Stimulated activated CD8-positive, alpha-beta memory T cell treated with anti-CD3 and anti-CD28 coated beads, Interleukin-7, amount 100 ng/mL, for 48 hours (primary cell): ENCODE data around the gene HMCN1.

ENCODE experiments used
- DNase-seq, 2 donors: peaks; one replicate each; pipeline ENCODE4 v3.0.0-alpha.2; 2020; ENCODE audit warnings: low read depth in 1 of 2; ENCODE audit errors: extremely low read depth in 1 of 2

The HMCN1 gene

DNA sequence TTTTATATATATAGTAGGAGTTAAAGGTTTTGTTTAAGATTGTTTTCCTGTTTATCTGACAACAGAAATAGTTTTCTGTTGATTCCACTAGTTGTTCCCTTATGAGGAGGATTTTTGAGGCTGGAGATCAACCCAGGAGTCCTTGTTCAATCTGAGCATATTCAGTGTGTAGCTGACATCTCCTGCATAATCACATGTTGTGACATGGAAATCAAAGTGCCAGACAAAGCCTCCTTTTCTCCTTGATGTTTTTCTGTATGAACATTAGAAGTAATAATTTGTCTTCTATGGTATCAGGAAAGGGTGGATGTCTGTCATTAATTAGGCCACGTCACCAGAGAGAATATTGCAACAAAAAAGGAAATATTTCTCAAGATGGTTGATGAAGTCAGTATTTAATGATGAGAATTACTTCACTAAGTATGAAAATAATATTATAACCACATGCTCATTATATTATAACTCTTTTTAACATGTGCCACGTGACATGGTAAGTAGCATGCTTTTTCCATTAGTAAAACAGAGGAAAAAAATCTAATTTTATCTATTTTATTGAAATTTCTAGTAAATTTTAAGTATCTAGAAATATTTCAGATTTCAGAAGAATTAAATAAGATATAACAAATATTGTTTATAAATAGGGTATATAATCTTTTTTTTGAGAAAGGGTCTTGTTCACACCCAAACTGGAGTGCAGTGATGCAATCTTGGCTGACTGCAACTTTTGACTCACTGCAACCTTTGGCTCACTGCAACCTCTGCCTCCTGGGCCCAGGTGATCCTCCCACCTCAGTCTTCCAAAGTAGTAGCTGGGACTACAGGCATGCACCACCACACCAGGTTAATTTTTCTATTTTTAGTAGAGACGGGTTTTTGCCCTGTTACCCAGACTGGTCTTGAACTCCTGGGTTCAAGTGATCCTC lies 223.5 kb downstream of the HMCN1 start:
- no peak for DNase-seq

DNA sequence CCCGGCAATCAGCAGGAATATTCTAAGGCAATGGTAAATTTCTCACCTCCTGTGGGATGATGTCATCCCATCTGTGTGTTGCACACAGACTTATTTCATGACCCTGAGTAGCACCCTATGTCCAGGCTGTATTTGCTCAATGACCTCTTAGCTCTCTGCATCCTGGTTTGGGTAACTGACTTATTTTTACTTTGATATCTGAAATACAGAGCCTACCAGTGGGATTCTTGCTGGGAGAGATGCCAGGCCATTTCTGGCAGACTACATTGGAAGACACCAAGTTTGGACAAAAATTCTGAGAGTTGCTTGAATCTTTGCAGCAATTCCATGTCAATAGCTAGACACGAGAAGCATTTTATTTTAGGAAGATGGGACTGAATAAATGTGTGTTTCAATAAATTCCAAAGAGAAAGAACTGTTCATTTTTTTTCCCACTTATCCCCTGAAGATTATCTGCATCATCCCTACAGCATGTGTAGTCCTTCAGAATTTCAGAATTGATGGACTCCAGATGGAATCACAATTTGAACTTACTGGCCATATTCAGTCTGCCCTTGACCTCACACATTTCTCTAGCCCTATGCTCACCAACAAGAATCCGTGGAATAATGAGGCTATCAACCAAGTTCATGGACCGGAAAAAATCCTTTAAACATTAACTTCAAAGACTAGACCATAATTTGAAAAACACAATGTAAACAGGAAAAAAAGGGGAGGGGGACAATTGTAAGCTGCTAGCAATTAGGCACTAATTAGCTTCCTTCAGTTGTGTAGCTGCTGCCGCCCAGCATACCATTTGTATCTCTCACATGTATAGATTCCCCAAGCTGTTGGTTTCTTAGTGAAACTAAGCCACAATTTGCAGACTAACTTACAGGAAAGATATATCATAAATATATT lies 226.5 kb downstream of the HMCN1 start:
- DNase-seq: no peak

DNA sequence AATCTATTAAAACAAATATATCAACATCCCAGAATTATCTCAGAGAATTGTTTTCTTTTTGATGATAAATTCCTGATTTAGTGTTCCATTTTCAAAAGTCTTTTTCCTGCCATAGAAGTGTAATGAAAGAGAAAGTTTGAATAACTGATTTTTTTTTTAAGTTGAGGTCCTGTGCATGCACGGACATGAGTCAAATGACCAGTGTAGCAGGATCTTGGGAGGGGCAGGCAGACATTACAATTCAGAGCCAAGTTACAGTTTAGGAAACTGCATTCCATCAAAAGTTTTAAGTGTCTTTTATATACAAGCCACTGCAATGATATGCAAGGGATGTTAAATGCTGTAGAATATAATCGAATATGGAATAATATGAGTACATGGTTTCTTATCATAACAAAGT lies 227.5 kb downstream of the HMCN1 start:
- DNase-seq: no peak

DNA sequence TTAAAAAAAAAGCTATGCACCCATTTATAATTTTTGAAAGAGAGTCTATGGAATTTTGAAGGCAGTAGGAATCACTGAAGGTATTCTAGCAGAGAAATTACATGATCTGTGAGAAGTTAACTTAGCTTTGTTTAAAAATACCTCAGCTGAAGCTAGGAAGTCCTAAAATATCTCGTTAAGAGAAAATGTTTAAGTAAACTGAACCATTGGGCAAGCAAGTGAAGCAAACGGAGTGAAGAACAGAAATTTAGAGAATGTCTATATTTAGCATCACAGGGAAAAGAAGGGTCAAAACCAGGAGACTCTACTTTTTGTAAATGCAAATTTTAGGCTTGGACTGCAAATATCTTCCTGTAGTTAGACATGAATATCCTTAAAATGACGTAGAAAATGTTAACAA lies 230.8 kb downstream of the HMCN1 start:
- DNase-seq: no peak

- DNase-seq: no peak
These were observed 231.7 kb downstream of the HMCN1 start for GRCh38 chr1:185965870-185966269.

DNA sequence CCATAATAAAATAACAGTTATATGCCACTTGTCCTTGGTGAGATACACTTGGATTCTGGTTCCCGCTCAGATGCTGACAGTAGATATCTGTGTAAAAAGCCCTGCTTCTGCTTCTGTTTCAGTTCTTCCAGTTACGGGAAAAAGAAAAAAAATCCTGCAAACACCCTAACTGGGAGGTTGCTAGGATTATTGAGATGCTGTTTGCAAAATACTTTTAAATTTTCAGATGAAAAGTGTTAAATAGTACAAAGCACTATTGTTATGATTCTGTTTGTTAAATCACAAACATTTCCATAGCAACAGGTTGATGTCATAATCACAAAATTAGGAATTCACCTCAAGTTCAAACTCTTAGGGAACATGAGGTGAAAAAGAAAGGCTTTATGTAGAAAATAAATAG lies 232.3 kb downstream of the HMCN1 start:
- no peak for DNase-seq

GRCh38 chr1:185969028-185969427 lies 234.8 kb downstream of the HMCN1 start:
- DNase-seq: no peak

- no peak for DNase-seq
These were observed 235.4 kb downstream of the HMCN1 start for GRCh38 chr1:185969524-185969991.

DNA sequence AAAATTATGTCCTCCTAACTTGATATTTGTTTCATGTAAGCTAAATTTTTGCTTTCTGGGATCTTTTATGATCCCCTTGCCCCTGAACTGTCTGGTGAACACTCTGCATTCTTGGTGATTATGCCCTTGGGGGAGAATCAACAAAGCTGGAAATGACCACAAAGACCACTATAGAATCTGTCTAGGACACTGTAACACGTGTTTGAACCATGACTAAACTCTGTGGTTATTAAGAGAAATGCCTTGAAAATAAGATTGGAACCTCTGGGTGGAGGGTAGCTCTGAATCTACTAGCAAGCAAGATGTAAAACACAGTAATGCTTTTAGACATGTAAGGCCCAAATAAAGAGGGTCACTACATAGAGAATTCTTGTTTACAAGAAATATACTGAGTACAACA lies 237.5 kb downstream of the HMCN1 start:
- no peak for DNase-seq

DNA sequence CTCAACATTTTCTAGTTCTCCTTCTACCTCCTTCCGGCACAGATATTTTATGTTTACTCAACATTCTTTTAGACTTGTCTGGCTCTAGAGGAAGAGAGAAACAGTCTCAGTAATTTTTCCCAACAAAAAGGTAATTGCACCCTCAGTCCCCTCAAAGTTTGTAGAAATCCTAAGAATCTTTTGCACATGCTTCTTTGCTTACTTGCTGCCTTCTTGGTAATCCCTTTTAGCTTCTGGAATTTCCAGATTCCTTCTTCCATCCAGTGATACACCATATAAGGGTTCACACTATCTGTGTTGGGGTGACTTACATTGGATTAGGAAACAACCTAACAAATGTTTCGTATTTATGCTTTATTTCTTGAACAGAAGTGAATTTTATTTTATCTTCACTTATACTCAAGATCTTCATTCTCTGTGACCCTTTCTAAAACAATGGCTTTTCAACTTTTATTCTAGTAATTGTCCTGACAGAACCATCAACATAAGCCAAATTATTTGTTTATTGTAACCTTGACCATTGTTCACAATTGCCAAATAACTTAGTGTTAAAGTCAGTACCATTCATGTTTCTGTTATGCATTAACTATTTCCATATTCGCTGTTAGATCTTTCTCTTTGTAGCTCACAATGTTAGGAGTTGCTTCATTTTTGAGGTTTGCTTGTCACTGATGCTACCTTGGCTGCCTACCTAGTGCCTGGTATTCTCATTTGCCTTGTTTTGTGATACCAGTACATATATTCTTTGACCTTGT lies 238.1 kb downstream of the HMCN1 start:
- DNase-seq: no peak

- DNase-seq: no peak
These were observed 239.5 kb downstream of the HMCN1 start for GRCh38 chr1:185973645-185974044.

- no peak for DNase-seq
These were observed 240.4 kb downstream of the HMCN1 start for GRCh38 chr1:185974367-185975170.

- no peak for DNase-seq
These were observed 246.7 kb downstream of the HMCN1 start for GRCh38 chr1:185980891-185981290.

GRCh38 chr1:185984113-185984836 lies 250.1 kb downstream of the HMCN1 start:
- no peak for DNase-seq

- DNase-seq: no peak
These were observed 253.6 kb downstream of the HMCN1 start for GRCh38 chr1:185987611-185988321.

DNA sequence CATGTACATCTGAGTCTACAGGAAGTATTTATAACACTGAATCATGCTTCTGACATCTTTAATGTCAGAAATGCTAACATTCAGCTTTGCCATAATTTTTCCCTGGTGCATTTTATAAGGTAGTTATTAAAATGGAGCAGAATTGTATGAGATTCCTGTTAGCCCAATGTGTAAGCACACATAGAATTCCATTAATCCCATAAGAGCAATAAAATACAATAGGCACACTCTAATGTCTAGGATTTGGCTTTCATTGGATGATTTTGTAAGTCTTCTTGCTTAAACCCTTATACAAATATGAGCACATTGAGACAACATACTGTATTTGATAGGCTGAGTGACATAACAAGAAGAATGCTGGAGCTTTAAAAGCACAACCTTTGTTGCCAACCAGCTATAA lies 256.4 kb downstream of the HMCN1 start:
- no peak for DNase-seq

DNA sequence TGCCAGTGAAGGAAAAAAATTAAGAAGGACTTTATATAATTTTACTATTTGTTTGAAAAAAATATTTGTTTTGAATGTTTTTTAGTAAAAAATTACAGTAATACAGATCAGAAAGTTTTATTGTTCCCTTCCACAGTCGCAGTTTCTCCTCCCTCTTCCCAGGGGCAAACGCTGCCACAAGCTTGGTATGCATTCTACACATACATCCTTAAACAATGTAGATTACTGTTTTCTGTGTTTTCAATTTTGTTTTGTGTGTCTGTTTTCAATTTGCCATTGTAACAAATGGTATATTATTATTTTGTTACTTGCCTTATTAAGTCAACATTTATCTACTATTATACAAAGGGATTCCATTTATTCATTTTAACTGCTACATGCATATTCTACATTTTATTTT lies 257.1 kb downstream of the HMCN1 start:
- no peak for DNase-seq

DNA sequence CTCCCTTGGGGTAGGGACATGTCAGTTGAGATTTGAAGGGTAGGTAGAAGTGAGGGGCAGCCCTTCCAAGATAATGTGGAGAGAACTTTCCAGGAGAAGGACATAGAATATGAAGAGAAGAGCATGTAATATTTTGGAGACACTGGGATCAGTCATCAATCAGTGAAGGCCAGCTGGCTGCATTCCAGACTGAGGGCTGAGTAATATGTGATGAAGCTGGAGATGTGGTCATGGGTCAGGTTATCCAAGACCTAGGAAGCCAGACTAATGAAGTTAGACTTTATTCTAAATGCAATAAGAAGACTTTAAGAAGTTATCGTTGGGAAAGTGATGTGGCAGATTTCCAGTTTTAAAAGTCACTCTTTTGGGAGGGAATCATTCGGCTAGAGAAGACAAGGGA lies 262.0 kb downstream of the HMCN1 start:
- DNase-seq: no peak

DNA sequence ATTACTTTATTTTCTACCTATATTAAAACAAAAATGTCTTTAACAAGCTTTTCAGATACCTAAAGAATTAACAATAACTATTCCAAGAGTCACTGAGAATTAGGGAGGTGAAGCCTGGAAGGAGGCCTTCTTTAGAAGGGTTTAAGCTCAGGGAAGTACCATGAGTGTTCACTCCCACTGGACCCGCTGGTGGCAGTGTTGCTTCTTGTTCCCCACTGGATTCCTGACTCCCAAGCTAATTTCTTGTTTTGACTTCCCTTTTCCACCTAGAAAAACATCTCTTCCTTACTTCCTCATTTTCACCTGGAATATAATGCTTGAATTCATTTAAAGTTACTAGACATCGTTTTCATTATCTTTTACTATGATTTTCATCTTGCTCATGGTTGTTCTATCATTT lies 264.2 kb downstream of the HMCN1 start:
- DNase-seq: no peak
